Sigmoid colon (tissue), 7 donors: ENCODE data around the gene CDX2. TPM values are rescaled to one million over a fixed set of nuclear protein-coding genes. Genes with fewer than 3 reads are reported as not detected.
A peak's percentile ranks its signal among the peaks of the same experiment; 100 is the strongest.

Experiments
- DNase-seq: peaks from one replicate; pipeline ENCODE4 v3.0.0-alpha.2; 2019
- H3K27ac ChIP-seq, 4 donors: fragments of 200-600 bp; sonication (generic); one replicate each; pipeline ENCODE4 v1.5.1; 2016 to 2019; ENCODE audit warnings: mild to moderate bottlenecking in 1 of 4
- H3K27me3 ChIP-seq, 3 donors: fragments of 200-600 bp; sonication (generic); one replicate each; pipeline ENCODE4 v1.5.1; 2019; ENCODE audit warnings: mild to moderate bottlenecking in 1 of 3
- H3K36me3 ChIP-seq, 4 donors: fragments of 200-600 bp; sonication (generic); one replicate each; pipeline ENCODE4 v1.5.1; 2016 to 2019
- H3K4me1 ChIP-seq, 4 donors: fragments of 200-600 bp; sonication (generic); one replicate each; pipeline ENCODE4 v1.5.1; 2017 to 2019
- H3K4me3 ChIP-seq, 4 donors: fragments of 200-600 bp; sonication (generic); one replicate each; pipeline ENCODE4 v1.5.1; 2017 to 2019; ENCODE audit warnings: mild to moderate bottlenecking in 2 of 4, moderate library complexity in 1 of 4
- H3K9me3 ChIP-seq, 4 donors: fragments of 200-600 bp in 3 of 4; sonication (generic) in 3 of 4; one replicate each; pipeline versions ENCODE4 v1.5.1 to v1.6.1; 2013 to 2019
- CTCF ChIP-seq, 4 experiments: fragments of 450-650 bp in 3 of 4; fragments of 200-600 bp in 1 of 4; IDR thresholded peaks; one replicate each; pipeline ENCODE4 v1.5.1; 2016 to 2019; ENCODE audit warnings: antibody characterized with exemption in 4 of 4, mild to moderate bottlenecking in 3 of 4, moderate library complexity in 2 of 4
- EP300 ChIP-seq, 4 donors: sonication (generic); formaldehyde crosslinking; IDR thresholded peaks; one replicate each; pipeline ENCODE4 v1.6.1; 2017; ENCODE audit warnings: antibody characterized with exemption in 4 of 4
- POLR2A ChIP-seq, 2 donors: fragments of 450-650 bp; IDR thresholded peaks; one replicate each; pipeline ENCODE4 v1.6.1; 2016; ENCODE audit warnings: antibody characterized with exemption in 2 of 2, mild to moderate bottlenecking in 2 of 2, moderate library complexity in 2 of 2
- POLR2AphosphoS5 ChIP-seq, 4 donors: sonication (generic); formaldehyde crosslinking; IDR thresholded peaks; one replicate each; pipeline ENCODE4 v1.6.1; 2017; ENCODE audit warnings: antibody characterized with exemption in 4 of 4
- WGBS, 2 donors: extraction: QIAGEN DNeasy Blood & Tissue Kit; methylation state at CpG; one replicate each; pipeline ENCODE4 v1.1.7; 2013; 5-methylcytosine and 5-hydroxymethylcytosine counted together
- intact Hi-C: fragments of 100-400 bp; cut with DNase I; formaldehyde crosslinking; loops from one replicate; pipeline ENCODE4 v1.15.1; 2023
- polyA plus RNA-seq, 3 donors: library from polyadenylated mRNA; stranded (reverse); fragments of 200-250 nt; gene quantifications; one replicate each; pipeline ENCODE4 v1.2.3, GENCODE V29; 2013
- total RNA-seq, 4 donors: library from RNA; depleted of rRNA; stranded (reverse); fragments of >200 nt; gene quantifications; one replicate each; pipeline ENCODE4 v1.1.0, GENCODE V29; 2016
- donor health status: healthy with polysubstance abuse.
- donor health status: Bipolar disorder and iron deficiency.
- donor health status: healthy.

CDX2 gene
- total and polyA plus RNA-seq, 7 donors, result 146 to 220 (median 168) TPM; not detected in 4

GRCh38 chr13:27963491-27963890 is 5.6 kb downstream of the CDX2 start:
- Histone ChIP-seq H3K4me3 (no peak overlapping the region), H3K9me3 (no peaks in the 10 kb centered on the region), H3K27me3 (peaks cover 60 to 100% (median 68%) of the 10 kb centered on the region in 3 donors), H3K4me1 (peaks cover 0 to 42% (median 28%) of the 10 kb centered on the region in 4 donors), H3K36me3 (no peaks in the 10 kb centered on the region), H3K27ac (no peak overlapping the region)
- intact Hi-C loops, result no loop called here
- WGBS, 2 donors, result 15 to 56% methylated on average over 3 of the region's 3 CpGs
- no peak for DNase-seq
- TF ChIP-seq POLR2AphosphoS5 (IDR thresholded peaks at IDR 0.05) (no peak), EP300 (IDR thresholded peaks at IDR 0.05) (no peak), CTCF (IDR thresholded peaks at IDR 0.05) (no peak), POLR2A (IDR thresholded peaks at IDR 0.05) (no peak)

- intact Hi-C loops, result no loop called here
- Histone ChIP-seq H3K27ac (no peak overlapping the region), H3K4me1 (peaks cover 0 to 37% (median 23%) of the 10 kb centered on the region in 4 donors), H3K36me3 (no peaks in the 10 kb centered on the region), H3K9me3 (no peaks in the 10 kb centered on the region), H3K4me3 (no peak overlapping the region), H3K27me3 (peaks cover 59 to 100% (median 68%) of the 10 kb centered on the region in 3 donors)
- TF ChIP-seq EP300 (IDR thresholded peaks at IDR 0.05), result no peak
- no peak for TF ChIP-seq POLR2AphosphoS5 (IDR thresholded peaks at IDR 0.05)
- no peak for TF ChIP-seq CTCF (IDR thresholded peaks at IDR 0.05)
- TF ChIP-seq POLR2A (IDR thresholded peaks at IDR 0.05), result no peak
- DNase-seq, result no peak
- 18 to 49% methylated on average over 9 of the region's 9 CpGs for WGBS, 2 donors
Observed at GRCh38 chr13:27962982-27963381, 6.1 kb downstream of the CDX2 start.

GRCh38 chr13:27962128-27962841 is 6.8 kb downstream of the CDX2 start:
- Histone ChIP-seq H3K36me3 (no peaks in the 10 kb centered on the region), H3K27me3 (peaks cover 57 to 100% (median 68%) of the 10 kb centered on the region in 3 donors), H3K4me1 (peaks cover 0 to 30% (median 19%) of the 10 kb centered on the region in 4 donors), H3K27ac (no peak overlapping the region), H3K9me3 (no peaks in the 10 kb centered on the region), H3K4me3 (no peak overlapping the region)
- no peak for TF ChIP-seq POLR2AphosphoS5 (IDR thresholded peaks at IDR 0.05)
- no peak for TF ChIP-seq CTCF (IDR thresholded peaks at IDR 0.05)
- TF ChIP-seq EP300 (IDR thresholded peaks at IDR 0.05), result no peak
- TF ChIP-seq POLR2A (IDR thresholded peaks at IDR 0.05), result no peak
- WGBS, 2 donors, result 9 to 40% methylated on average over 6 of the region's 6 CpGs
- intact Hi-C loops, result no loop called here
- DNase-seq, result no peak

GRCh38 chr13:27961227-27962085 is 7.7 kb downstream of the CDX2 start:
- 3 to 6% methylated on average over 25 of the region's 25 CpGs for whole genome bisulfite sequencing, 2 donors
- no peak for DNase-seq

More at GRCh38 chr13:27961227-27962085, 7.7 kb downstream of the CDX2 start:
- no peaks in the 10 kb centered on the region for H3K36me3 ChIP-seq
- no peak overlapping the region for H3K27ac ChIP-seq
- intact Hi-C loops, result no loop called here
- TF ChIP-seq EP300 (IDR thresholded peaks at IDR 0.05), result no peak
- TF ChIP-seq CTCF (IDR thresholded peaks at IDR 0.05), result no peak
- no peak for TF ChIP-seq POLR2AphosphoS5 (IDR thresholded peaks at IDR 0.05)
- no peak for TF ChIP-seq POLR2A (IDR thresholded peaks at IDR 0.05)
- no peaks in the 10 kb centered on the region for H3K9me3 ChIP-seq
- peaks cover 0 to 21% (median 17%) of the 10 kb centered on the region in 4 donors for H3K4me1 ChIP-seq
- H3K27me3 ChIP-seq, result peaks cover 56 to 100% (median 68%) of the 10 kb centered on the region in 3 donors
- H3K4me3 ChIP-seq, result peak overlapping the region in 3 of 4 donors; percentile 7 to 40 (median 33)
